Testis (tissue), 3 donors: ENCODE data around the gene VWA5B1. TPM values are rescaled to one million over a fixed set of nuclear protein-coding genes. Genes with fewer than 3 reads are reported as not detected.
A peak's percentile ranks its signal among the peaks of the same experiment; 100 is the strongest.

Experiments
- DNase-seq: peaks from one replicate; pipeline ENCODE4 v3.0.0-alpha.2; 2019
- H3K27ac ChIP-seq, 2 donors: fragments of 200-600 bp; sonication (generic); one replicate each; pipeline ENCODE4 v1.5.1; 2019
- H3K27me3 ChIP-seq: fragments of 200-600 bp; sonication (generic); one replicate; pipeline ENCODE4 v1.5.1; 2019
- H3K36me3 ChIP-seq: fragments of 200-600 bp; sonication (generic); one replicate; pipeline ENCODE4 v1.5.1; 2017; ENCODE audit warnings: low read depth; ENCODE audit errors: missing control alignments
- H3K4me1 ChIP-seq: fragments of 200-600 bp; sonication (generic); one replicate; pipeline ENCODE4 v1.5.1; 2019
- H3K4me3 ChIP-seq, 2 donors: fragments of 200-600 bp; sonication (generic); one replicate each; pipeline ENCODE4 v1.5.1; 2017 to 2019
- H3K9me3 ChIP-seq: fragments of 200-600 bp; sonication (generic); one replicate; pipeline ENCODE4 v1.5.1; 2017
- POLR2A ChIP-seq: fragments of 450-650 bp; IDR thresholded peaks from one replicate; pipeline ENCODE4 v1.6.1; 2017; ENCODE audit warnings: antibody characterized with exemption, mild to moderate bottlenecking, moderate library complexity
- WGBS, 2 donors: methylation state at CpG; one replicate each; pipeline ENCODE4 v1.1.5; 2018; 5-methylcytosine and 5-hydroxymethylcytosine counted together
- intact Hi-C: fragments of 100-400 bp; cut with DNase I; formaldehyde crosslinking; loops from one replicate; pipeline ENCODE4 v1.15.1; 2023; ENCODE audit warnings: low total_unique reads
- polyA plus RNA-seq: library from polyadenylated mRNA; stranded (reverse); fragments of 350-450 nt; fragmentation: Illumina TruSeq; extraction: RNeasy Lipid Tissue Mini Kit (QIAGEN cat#74804); gene quantifications from one replicate; pipeline ENCODE4 v1.2.3, GENCODE V29; 2014; ENCODE audit warnings: low read depth, low replicate concordance; ENCODE audit not compliant: insufficient read depth
- total RNA-seq, 2 donors: library from RNA; depleted of rRNA; stranded (reverse); fragments of >200 nt; gene quantifications; one replicate each; pipeline ENCODE4 v1.2.3, GENCODE V29; 2016
- TF ChIP-seq, protein P1 (sequence below), 3 experiments: fragments of 450-650 bp in 2 of 3; fragments of 200-600 bp in 1 of 3; sonication (generic) in 1 of 3; IDR thresholded peaks; one replicate each; pipeline ENCODE4 v1.5.1; 2016 to 2019; ENCODE audit warnings: antibody characterized with exemption in 3 of 3, mild to moderate bottlenecking in 2 of 3, moderate library complexity in 1 of 3

The VWA5B1 gene
- total and polyA plus RNA-seq, 3 donors from 2014 or later: 13.1 to 23.0 (median 16.2) TPM

DNA sequence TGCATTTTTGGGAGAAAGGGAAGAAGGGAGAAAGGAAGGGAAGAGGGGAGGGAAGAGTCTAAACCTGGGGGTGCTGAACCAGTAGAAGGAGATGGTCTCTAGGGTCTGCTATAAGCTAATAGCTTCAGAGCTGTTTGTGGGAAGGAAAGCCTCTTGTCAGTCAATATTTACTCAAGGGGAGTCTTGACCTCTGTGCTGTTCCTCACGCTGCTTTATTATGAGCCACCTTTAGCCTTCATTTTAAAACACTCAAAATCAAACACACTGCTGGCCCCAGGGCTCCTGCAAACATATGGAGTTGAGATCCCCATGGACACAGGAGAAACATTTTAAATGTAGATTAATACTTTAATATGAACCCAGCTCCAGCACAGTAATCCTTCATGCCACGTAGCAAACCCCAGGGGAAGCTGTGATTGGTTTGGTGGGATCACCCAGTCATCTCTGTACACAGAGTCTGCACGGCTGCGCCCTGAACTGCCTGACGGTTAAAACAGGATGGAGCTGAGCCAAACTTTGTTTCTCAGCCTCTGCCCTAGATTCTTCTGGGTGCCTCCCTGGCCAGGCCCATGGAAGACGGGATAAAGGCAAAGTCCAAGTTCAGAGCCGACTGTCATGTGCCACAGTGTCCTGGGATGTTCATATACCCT is 40.2 kb upstream of the VWA5B1 start:
- no peaks in the 10 kb centered on the region for H3K9me3 ChIP-seq
- H3K4me1 ChIP-seq: peaks cover 6% of the 10 kb centered on the region
- intact Hi-C loops: no loop called here
- H3K36me3 ChIP-seq: no peaks in the 10 kb centered on the region
- no peak overlapping the region for H3K4me3 ChIP-seq
- no peak overlapping the region for H3K27ac ChIP-seq
- 34 to 66% methylated on average over 6 to 7 of the region's 7 CpGs for WGBS, 2 donors
- peak; percentile 77 for DNase-seq
- no peak for TF ChIP-seq POLR2A
- TF ChIP-seq, protein P1, sequence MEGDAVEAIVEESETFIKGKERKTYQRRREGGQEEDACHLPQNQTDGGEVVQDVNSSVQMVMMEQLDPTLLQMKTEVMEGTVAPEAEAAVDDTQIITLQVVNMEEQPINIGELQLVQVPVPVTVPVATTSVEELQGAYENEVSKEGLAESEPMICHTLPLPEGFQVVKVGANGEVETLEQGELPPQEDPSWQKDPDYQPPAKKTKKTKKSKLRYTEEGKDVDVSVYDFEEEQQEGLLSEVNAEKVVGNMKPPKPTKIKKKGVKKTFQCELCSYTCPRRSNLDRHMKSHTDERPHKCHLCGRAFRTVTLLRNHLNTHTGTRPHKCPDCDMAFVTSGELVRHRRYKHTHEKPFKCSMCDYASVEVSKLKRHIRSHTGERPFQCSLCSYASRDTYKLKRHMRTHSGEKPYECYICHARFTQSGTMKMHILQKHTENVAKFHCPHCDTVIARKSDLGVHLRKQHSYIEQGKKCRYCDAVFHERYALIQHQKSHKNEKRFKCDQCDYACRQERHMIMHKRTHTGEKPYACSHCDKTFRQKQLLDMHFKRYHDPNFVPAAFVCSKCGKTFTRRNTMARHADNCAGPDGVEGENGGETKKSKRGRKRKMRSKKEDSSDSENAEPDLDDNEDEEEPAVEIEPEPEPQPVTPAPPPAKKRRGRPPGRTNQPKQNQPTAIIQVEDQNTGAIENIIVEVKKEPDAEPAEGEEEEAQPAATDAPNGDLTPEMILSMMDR (IDR thresholded peaks at IDR 0.05): no peak
- H3K27me3 ChIP-seq: no peaks in the 10 kb centered on the region

DNA sequence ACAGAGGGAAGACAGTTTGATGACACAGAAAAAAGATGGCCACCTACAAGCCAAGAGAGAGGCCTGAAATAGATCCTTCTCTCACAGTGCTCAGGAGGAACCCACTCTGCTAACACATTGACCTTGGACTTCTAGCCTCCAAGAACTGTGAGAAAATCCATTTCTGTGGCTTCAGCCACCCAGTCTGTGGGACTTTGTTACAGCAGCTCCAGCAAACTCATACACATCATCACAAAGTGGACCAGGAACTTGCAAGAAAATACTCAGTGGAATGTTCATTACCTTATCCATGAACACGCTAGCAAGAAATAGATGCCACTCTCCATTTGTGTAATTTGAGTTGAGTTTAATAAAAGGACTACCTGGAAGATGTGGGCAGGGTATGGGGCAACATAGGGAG is 38.1 kb upstream of the VWA5B1 start:
- intact Hi-C loops: no loop called here
- Histone ChIP-seq H3K4me1 (peaks cover 6% of the 10 kb centered on the region), H3K4me3 (no peak overlapping the region), H3K27ac (no peak overlapping the region), H3K9me3 (no peaks in the 10 kb centered on the region), H3K27me3 (no peaks in the 10 kb centered on the region), H3K36me3 (no peaks in the 10 kb centered on the region)
- whole genome bisulfite sequencing, 2 donors: 86 to 89% methylated on average over 1 of the region's 1 CpG
- TF ChIP-seq POLR2A: no peak
- TF ChIP-seq, protein P1 (IDR thresholded peaks at IDR 0.05): no peak
- DNase-seq: no peak

DNA sequence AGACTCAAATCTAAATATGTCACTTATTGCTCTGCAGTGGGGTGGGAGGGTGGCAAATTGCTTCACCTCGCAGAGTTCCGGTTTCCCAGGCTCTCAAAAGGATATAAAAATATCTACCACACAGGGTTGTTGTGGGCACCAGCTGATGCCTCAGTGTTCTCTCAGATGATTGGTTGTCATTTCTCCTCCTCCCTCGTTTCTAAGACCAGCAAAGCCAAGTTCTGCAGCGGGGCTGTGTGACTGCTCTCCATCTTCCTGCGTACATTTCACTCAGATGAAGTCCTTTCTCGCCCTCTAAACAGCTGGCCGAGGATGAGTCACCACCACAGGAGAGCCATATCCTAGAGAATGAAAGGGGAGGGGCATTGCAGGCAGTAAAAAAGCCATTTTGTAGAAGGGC is 35.0 kb upstream of the VWA5B1 start:
- Histone ChIP-seq H3K36me3 (no peaks in the 10 kb centered on the region), H3K27ac (no peak overlapping the region), H3K4me3 (no peak overlapping the region), H3K27me3 (no peaks in the 10 kb centered on the region), H3K9me3 (no peaks in the 10 kb centered on the region), H3K4me1 (peaks cover under 1% of the 10 kb centered on the region)
- 54 to 59% methylated on average over 7 of the region's 7 CpGs for WGBS, 2 donors
- no peak for DNase-seq
- TF ChIP-seq, protein P1 (IDR thresholded peaks at IDR 0.05): no peak
- no peak for TF ChIP-seq POLR2A
- intact Hi-C loops: no loop called here

DNA sequence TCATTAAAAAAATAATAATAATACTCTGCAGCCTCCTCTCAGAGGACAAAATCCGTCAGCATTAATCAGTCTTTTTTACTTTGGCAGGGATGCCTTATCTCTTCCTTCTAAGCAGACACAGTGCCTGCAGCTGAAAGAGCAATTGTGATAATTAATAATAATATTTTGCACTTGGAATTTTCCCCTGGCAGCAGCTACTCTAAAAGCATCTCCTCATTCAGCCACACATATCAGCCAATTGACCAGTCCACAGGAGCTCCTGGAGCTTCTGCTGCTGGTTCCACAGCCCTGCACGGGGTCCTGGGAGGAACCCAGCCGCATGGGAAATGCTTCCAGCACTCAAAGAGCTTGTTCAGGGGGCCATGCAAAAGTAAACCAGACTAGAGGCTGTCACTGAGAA is 31.0 kb upstream of the VWA5B1 start:
- WGBS, 2 donors: 30 to 34% methylated on average over 3 of the region's 3 CpGs
- Histone ChIP-seq H3K4me1 (no peaks in the 10 kb centered on the region), H3K9me3 (no peaks in the 10 kb centered on the region), H3K4me3 (no peak overlapping the region), H3K36me3 (no peaks in the 10 kb centered on the region), H3K27ac (no peak overlapping the region), H3K27me3 (no peaks in the 10 kb centered on the region)
- no peak for TF ChIP-seq POLR2A
- TF ChIP-seq, protein P1 (IDR thresholded peaks at IDR 0.05): no peak
- intact Hi-C loops: no loop called here
- no peak for DNase-seq

DNA sequence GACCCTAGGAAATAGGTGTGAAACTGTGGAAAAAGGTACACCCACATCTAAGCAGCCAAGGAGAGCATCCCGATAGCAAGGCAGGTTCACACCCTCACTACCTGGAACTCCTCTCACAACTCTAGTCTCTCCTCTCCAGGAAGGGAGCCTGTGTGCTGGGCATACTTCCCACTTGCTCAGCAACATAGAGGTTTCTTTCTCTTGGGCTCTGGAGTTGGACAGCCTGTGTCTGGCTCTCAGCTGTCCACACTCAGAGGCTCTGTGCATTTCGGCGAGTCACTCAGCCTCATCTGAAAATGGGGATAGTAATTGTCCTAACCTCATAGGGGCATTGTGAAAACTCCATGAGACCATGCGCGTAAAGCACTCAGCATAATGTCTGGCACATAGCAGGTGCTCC is 29.6 kb upstream of the VWA5B1 start:
- TF ChIP-seq POLR2A: no peak
- TF ChIP-seq, protein P1 (IDR thresholded peaks at IDR 0.05): no peak
- 74 to 81% methylated on average over 5 of the region's 5 CpGs for WGBS, 2 donors

More for the DNA sequence above, 29.6 kb upstream of the VWA5B1 start:
- Histone ChIP-seq H3K4me1 (peaks cover 5% of the 10 kb centered on the region), H3K36me3 (no peaks in the 10 kb centered on the region), H3K4me3 (no peak overlapping the region), H3K27ac (no peak overlapping the region), H3K27me3 (no peaks in the 10 kb centered on the region), H3K9me3 (no peaks in the 10 kb centered on the region)
- DNase-seq: peak; percentile 23
- intact Hi-C loops: no loop called here
